ENCODE results near the gene ADARB2. TPM values are rescaled to one million over a fixed set of nuclear protein-coding genes. Genes with fewer than 3 reads are reported as not detected.

Gene ADARB2
- total RNA-seq, 1 experiment from 2014 or later, result not detected

GRCh38 chr10:1573981-1574380 lies 163.3 kb downstream of the ADARB2 start:
- no peak for DNase-seq (ENCODE audit: low read depth)

- DNase-seq (ENCODE audit: low read depth), result no peak
Observed at GRCh38 chr10:1573334-1573969, 163.9 kb downstream of the ADARB2 start.

GRCh38 chr10:1572519-1573333 lies 164.6 kb downstream of the ADARB2 start:
- DNase-seq (ENCODE audit: low read depth), result no peak

GRCh38 chr10:1571587-1572237 lies 165.6 kb downstream of the ADARB2 start:
- no peak for DNase-seq (ENCODE audit: low read depth)

GRCh38 chr10:1570416-1571051 lies 166.8 kb downstream of the ADARB2 start:
- DNase-seq (ENCODE audit: low read depth), result no peak

- no peak for DNase-seq (ENCODE audit: low read depth)
Observed at GRCh38 chr10:1569208-1569607, 168.1 kb downstream of the ADARB2 start.

GRCh38 chr10:1567742-1568495 lies 169.4 kb downstream of the ADARB2 start:
- DNase-seq (ENCODE audit: low read depth), result no peak

GRCh38 chr10:1567152-1567551 lies 170.2 kb downstream of the ADARB2 start:
- DNase-seq (ENCODE audit: low read depth), result no peak

- no peak for DNase-seq (ENCODE audit: low read depth)
Observed at GRCh38 chr10:1564791-1565190, 172.5 kb downstream of the ADARB2 start.

GRCh38 chr10:1563028-1563427 lies 174.3 kb downstream of the ADARB2 start:
- DNase-seq (ENCODE audit: low read depth), result no peak

GRCh38 chr10:1561731-1562337 lies 175.5 kb downstream of the ADARB2 start:
- DNase-seq (ENCODE audit: low read depth), result no peak

- no peak for DNase-seq (ENCODE audit: low read depth)
Observed at GRCh38 chr10:1560535-1561192, 176.7 kb downstream of the ADARB2 start.

GRCh38 chr10:1559761-1560160 lies 177.6 kb downstream of the ADARB2 start:
- no peak for DNase-seq (ENCODE audit: low read depth)

GRCh38 chr10:1559311-1559710 lies 178.0 kb downstream of the ADARB2 start:
- no peak for DNase-seq (ENCODE audit: low read depth)

GRCh38 chr10:1558906-1559305 lies 178.4 kb downstream of the ADARB2 start:
- no peak for DNase-seq (ENCODE audit: low read depth)

GRCh38 chr10:1557081-1557480 lies 180.2 kb downstream of the ADARB2 start:
- DNase-seq (ENCODE audit: low read depth), result no peak

GRCh38 chr10:1556496-1556895 lies 180.8 kb downstream of the ADARB2 start:
- DNase-seq (ENCODE audit: low read depth), result no peak

GRCh38 chr10:1553951-1554350 lies 183.4 kb downstream of the ADARB2 start:
- no peak for DNase-seq (ENCODE audit: low read depth)

GRCh38 chr10:1552881-1553670 lies 184.2 kb downstream of the ADARB2 start:
- DNase-seq (ENCODE audit: low read depth), result no peak
